ENCODE data around the gene CARD6.
"Not testable (repeated sequence)": the region's sequence is repeated elsewhere in the genome, so short reads cannot be mapped to it uniquely, and the experiment has no call there.

CARD6 gene, protein sequence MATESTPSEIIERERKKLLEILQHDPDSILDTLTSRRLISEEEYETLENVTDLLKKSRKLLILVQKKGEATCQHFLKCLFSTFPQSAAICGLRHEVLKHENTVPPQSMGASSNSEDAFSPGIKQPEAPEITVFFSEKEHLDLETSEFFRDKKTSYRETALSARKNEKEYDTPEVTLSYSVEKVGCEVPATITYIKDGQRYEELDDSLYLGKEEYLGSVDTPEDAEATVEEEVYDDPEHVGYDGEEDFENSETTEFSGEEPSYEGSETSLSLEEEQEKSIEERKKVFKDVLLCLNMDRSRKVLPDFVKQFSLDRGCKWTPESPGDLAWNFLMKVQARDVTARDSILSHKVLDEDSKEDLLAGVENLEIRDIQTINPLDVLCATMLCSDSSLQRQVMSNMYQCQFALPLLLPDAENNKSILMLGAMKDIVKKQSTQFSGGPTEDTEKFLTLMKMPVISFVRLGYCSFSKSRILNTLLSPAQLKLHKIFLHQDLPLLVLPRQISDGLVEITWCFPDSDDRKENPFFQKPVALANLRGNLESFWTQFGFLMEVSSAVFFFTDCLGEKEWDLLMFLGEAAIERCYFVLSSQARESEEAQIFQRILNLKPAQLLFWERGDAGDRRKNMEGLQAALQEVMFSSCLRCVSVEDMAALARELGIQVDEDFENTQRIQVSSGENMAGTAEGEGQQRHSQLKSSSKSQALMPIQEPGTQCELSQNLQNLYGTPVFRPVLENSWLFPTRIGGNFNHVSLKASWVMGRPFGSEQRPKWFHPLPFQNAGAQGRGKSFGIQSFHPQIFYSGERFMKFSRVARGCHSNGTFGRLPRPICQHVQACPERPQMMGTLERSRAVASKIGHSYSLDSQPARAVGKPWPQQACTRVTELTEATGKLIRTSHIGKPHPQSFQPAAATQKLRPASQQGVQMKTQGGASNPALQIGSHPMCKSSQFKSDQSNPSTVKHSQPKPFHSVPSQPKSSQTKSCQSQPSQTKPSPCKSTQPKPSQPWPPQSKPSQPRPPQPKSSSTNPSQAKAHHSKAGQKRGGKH

GRCh38 chr5:40841068-40841805 is at the start of gene CARD6:
Gene CARD6, plus strand, starts transcription at chr5:40841367. Its CDS starts 16 bp downstream, at chr5:40841383.
- DNase-seq (ENCODE audit: low read depth): no peak

- DNase-seq (ENCODE audit: low read depth): no peak
Observed at GRCh38 chr5:40791715-40792139, 49.4 kb upstream of the CARD6 start.

DNA sequence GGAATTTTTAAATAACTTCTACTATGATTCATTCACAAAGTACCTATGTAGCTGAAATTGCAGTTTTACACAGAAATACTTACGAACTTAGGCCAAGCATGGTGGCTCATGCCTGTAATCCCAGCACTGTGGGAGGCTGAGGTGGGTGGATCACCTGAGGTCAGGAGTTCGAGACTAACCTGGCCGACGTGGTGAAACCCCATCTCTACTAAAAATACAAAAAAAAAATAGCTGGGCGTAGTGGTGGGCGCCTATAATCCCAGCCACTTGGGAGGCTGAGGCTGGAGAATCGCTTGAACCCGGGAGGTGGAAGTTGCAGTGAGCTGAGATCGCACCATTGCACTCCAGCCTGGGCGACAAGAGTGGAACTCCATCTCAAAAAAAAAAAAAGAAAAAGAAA is 48.5 kb upstream of the CARD6 start:
- DNase-seq (ENCODE audit: low read depth): not testable (repeated sequence)

DNA sequence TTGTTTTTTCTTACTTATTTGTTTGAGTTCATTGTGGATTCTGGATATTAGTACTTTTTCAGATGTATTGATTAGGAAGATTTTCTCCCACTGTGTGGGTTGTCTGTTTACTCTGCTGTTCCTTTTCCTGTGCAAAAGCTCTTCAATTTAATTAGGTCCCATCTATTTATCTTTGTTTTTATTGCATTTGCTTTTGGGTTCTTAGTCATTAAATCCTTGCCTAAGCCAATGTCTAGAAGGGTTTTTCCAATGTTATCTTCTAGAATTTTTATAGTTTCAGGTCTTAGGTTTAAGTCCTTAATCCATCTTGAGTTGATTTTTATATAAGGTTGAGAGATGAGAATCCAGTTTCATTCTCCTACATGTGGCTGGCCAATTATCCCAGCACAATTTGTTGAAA is 46.8 kb upstream of the CARD6 start:
- not testable (repeated sequence) for DNase-seq (ENCODE audit: low read depth)

GRCh38 chr5:40794877-40795276 is 46.3 kb upstream of the CARD6 start:
- DNase-seq (ENCODE audit: low read depth): not testable (repeated sequence)

DNA sequence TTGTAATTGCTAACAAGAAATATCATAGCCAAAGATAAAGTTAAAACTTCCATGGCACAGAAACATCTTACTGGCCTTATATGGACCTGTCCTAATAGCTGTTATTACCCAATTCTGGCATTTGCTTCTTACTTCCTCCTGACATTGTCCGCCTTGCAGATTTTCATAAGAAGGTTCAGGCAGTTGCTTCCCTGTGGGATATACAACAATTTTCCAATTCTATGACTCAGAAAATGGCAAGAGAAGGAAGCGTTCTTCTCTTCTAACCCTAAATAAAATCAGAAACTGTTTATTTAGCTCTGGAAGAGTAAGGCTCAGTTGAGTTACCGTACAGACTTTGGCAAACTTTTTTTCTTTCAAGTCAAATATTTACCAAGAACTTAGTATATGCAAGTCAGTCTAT is 44.7 kb upstream of the CARD6 start:
- DNase-seq (ENCODE audit: low read depth): no peak

DNA sequence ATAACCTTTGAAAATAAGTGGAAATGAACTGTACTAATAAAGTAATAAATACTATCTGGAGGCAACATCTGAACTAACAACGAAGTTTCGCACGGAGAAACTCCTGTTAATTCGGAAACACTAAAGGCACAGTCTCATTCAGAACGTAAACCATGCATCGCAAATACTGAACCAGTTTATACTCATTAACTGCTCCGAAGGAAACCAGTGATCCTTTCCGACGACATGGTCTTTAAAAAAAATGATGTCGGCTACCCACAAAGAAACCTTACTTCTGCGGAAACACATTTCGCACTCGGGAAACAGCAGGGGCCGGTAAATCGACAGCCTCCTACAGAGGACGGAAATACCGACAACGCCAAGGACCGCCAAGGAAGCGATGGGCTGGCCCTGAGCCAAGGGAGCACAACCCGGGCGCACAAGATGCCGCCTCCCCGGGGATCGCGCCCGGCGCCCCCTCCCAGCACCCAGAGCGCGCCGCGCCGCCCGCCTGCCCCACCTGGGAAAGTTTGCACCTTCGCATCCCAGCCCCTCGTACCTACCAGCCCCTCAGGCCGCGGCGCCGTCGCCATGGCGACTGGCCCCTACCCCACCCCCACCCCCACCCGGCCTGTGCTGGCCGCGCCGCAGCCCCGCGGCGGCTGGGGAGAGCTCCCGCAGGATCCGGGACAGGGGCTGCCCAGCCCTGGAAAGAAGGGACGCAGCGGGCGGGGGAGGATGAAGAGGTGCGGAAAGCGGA is 43.7 kb upstream of the CARD6 start:
- peak; percentile 68 for DNase-seq (ENCODE audit: low read depth)

- peak; percentile 82 for DNase-seq (ENCODE audit: low read depth)
Observed at GRCh38 chr5:40798012-40798800, 43.0 kb upstream of the CARD6 start, which contains the start of gene PRKAA1. Gene PRKAA1, minus strand, starts transcription at chr5:40798374. Its CDS starts 185 bp downstream, at chr5:40798189.

DNA sequence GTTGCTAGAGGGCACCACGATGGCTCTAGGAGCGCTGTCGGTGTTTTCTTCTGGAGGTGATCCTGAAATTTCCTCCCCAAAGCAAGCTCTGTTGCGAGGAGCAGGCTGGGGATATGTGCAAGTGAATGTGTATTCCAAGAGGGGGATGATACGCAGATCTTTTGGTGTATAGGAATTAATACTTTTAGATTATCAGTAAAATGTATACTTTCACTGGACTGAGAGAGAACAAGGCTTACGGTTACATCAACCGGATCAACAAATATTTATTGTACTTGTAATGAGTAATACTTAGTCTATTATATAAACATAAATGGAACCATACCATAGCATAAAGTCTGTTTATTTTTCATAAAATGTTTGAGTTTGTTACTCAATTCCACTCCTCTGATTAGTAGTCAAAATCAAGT is 42.4 kb upstream of the CARD6 start:
- no peak for DNase-seq (ENCODE audit: low read depth)

DNA sequence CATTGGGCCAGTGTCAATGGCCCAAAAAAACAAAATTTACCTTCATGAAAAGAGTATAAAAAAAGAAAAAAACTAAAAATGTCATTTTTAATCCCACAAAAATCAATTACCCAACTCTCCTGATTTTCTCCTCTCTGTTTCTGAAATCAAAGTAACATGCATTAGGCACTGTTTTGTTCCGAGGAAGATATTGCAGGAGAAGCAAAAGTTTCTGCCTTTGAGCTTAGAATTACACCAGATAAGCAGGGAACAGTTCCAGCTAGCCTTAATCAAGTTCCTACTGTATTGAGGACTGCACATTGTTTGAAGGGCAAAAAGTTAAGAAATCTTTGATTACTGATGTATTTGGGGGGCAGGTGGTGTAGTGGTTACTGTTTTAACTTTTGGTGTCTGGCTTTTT is 41.9 kb upstream of the CARD6 start:
- DNase-seq (ENCODE audit: low read depth): no peak

- no peak for DNase-seq (ENCODE audit: low read depth)
Observed at GRCh38 chr5:40801771-40802562, 39.2 kb upstream of the CARD6 start.

DNA sequence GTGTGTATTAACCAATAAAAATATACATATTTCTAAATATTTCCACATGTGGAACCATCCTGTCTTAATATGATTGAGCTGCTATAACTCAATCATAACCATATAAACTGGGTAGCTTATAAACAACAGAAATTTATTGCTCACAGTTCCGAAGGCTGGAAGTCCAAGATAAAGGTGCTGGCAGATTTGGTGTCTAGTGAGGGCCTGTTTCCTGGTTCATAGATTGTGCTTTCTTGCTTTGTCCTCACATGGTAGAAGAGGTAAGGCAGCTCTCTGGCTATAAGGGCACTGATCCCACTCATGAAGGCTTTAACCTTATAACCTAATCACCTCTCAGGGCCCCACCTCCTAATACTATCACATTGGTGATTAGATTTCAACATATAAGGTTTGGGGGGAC is 29.0 kb upstream of the CARD6 start:
- no peak for DNase-seq (ENCODE audit: low read depth)

- DNase-seq (ENCODE audit: low read depth): no peak
Observed at GRCh38 chr5:40813698-40814281, 27.4 kb upstream of the CARD6 start.

- no peak for DNase-seq (ENCODE audit: low read depth)
Observed at GRCh38 chr5:40823459-40823858, 17.7 kb upstream of the CARD6 start.

DNA sequence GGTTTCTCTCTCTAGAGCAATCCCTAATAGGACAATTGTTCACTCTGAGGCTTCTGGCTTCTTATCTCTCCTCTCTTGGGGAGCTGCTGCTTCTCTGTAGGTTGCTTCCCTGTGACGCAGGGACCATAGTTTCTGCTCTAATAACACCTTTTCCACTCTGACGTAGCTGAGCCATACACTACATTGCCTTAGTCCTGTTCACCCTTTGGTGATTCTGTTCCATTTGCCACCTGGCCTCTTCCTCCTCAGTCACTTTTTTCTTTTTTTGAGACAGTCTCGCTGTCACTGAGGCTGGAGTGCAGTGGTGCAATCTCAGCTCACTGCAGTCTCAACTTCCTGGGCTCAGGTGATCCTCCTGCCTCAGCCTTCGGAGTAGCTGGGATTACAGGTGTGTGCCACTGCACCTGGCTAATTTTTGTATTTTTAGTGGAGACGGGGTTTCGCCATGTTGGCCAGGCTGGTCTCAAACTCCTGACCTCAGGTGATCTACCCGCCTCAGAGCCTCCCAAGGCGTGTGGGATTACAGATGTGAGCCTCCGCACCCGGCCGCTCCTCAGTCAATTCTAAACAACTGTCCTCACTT is 15.6 kb upstream of the CARD6 start:
- DNase-seq (ENCODE audit: low read depth): not testable (repeated sequence)

GRCh38 chr5:40826489-40827187 is 14.5 kb upstream of the CARD6 start:
- DNase-seq (ENCODE audit: low read depth): no peak

DNA sequence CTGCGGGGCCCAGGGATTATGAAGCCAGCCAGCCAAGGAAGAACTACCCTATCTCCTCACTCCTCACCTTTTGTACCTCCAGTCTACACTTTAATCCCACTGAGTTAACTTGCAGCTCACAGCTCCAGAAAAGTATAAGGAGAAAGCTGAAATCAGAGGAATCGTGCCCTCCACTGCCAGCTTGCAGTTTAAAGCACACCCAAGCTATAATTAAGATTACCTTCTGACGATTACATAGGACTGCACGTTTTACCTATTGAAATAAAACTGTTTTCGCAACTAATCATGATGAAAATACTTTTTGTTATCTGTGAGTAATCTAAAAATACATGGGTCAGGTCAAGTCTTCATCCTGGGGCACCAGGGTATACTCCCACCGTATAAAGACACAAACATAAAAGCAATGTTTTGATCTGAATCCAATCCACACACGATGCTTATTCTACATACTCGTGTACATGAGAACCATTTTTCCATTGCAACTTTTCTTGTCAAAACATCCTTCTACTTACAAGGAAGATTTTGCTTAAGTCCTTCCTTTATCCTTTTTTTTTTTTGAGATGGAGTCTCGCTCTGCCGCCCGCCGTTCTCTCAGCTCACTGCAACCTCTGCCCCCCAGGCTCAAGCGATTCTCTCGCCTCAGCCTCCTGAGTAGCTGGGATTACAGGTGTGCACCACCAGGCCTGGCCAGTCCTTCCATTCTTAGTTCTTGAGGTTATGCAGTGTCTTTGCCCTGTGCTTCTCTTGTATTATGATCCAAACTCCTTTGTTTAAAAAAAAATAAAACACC is 13.8 kb upstream of the CARD6 start:
- no peak for DNase-seq (ENCODE audit: low read depth)
